Stimulated activated CD4-positive, alpha-beta T cell treated with anti-CD3 and anti-CD28 coated beads, Interleukin-2, amount 100 ng/mL, for 24 hours (primary cell): ENCODE measurements around the gene LAIR2.
"Not testable (repeated sequence)": the region's sequence is repeated elsewhere in the genome, so short reads cannot be mapped to it uniquely, and the experiment has no call there.

Experiments
- DNase-seq, 2 donors: peaks; one replicate each; pipeline ENCODE4 v3.0.0-alpha.2; 2020

The LAIR2 gene

GRCh38 chr19:54464630-54465425 is 37.8 kb upstream of the LAIR2 start:
- DNase-seq, result peak; percentile 78 to 87

GRCh38 chr19:54465426-54466109 is 37.1 kb upstream of the LAIR2 start:
- no peak for DNase-seq

GRCh38 chr19:54466110-54466480 is 36.5 kb upstream of the LAIR2 start:
- not testable (repeated sequence) for DNase-seq

GRCh38 chr19:54469496-54469934 is 33.1 kb upstream of the LAIR2 start:
- no peak for DNase-seq

GRCh38 chr19:54470276-54470887 is 32.2 kb upstream of the LAIR2 start:
- DNase-seq, result no peak

GRCh38 chr19:54470991-54471782 is 31.4 kb upstream of the LAIR2 start:
- DNase-seq, result no peak

- no peak for DNase-seq
Measured at GRCh38 chr19:54473071-54473891, 29.4 kb upstream of the LAIR2 start, which contains the start of gene CDC42EP5. TSS of gene CDC42EP5 (minus strand) at chr19:54473296. CDS start at chr19:54465547, 7,749 bp downstream.

GRCh38 chr19:54473892-54474372 is 28.7 kb upstream of the LAIR2 start:
- DNase-seq, result no peak

GRCh38 chr19:54475706-54476105 is 26.9 kb upstream of the LAIR2 start:
- DNase-seq, result no peak

GRCh38 chr19:54477650-54478049 is 25.0 kb upstream of the LAIR2 start:
- no peak for DNase-seq

GRCh38 chr19:54478677-54479266 is 23.9 kb upstream of the LAIR2 start:
- DNase-seq, result peak in 1 of 2 donors; percentile 26

- DNase-seq, result no peak
Measured at GRCh38 chr19:54480051-54480450, 22.6 kb upstream of the LAIR2 start.

- peak in 1 of 2 donors; percentile 39 for DNase-seq
Measured at GRCh38 chr19:54481326-54481930, 21.2 kb upstream of the LAIR2 start.

- no peak for DNase-seq
Measured at GRCh38 chr19:54482889-54483288, 19.7 kb upstream of the LAIR2 start.

- no peak for DNase-seq
Measured at GRCh38 chr19:54484451-54484850, 18.2 kb upstream of the LAIR2 start.

GRCh38 chr19:54485851-54486250 is 16.8 kb upstream of the LAIR2 start:
- DNase-seq, result no peak

GRCh38 chr19:54489341-54489740 is 13.3 kb upstream of the LAIR2 start:
- DNase-seq, result no peak

- no peak for DNase-seq
Measured at GRCh38 chr19:54489766-54490165, 12.9 kb upstream of the LAIR2 start.

GRCh38 chr19:54492568-54492967 is 10.1 kb upstream of the LAIR2 start:
- no peak for DNase-seq

GRCh38 chr19:54493056-54493455 is 9.6 kb upstream of the LAIR2 start:
- not testable (repeated sequence) for DNase-seq
